Measurements from ENCODE around the gene MEMO1.

The MEMO1 gene

GRCh38 chr2:31944828-31945571 is 65.8 kb downstream of the MEMO1 start:
- Histone ChIP-seq H3K27me3 (replicated peaks; ENCODE audit: control insufficient read depth, insufficient read depth, low read length, poor library complexity, severe bottlenecking) (no peaks in the 10 kb centered on the region), H3K36me3 (ENCODE audit: control insufficient read depth, insufficient read depth, low read length) (peaks cover 5% of the 10 kb centered on the region), H3K9me3 (ENCODE audit: control insufficient read depth, low read length) (no peaks in the 10 kb centered on the region), H3K4me1 (ENCODE audit: control insufficient read depth, insufficient read depth, low read length, poor library complexity, severe bottlenecking) (no peaks in the 10 kb centered on the region), H3K4me3 (ENCODE audit: insufficient read depth, low read depth, low read length, poor library complexity, severe bottlenecking) (no peak overlapping the region), H3K27ac (ENCODE audit: insufficient read depth, low read length, poor library complexity, severe bottlenecking) (no peak overlapping the region)
- DNase-seq: no peak

- Histone ChIP-seq H3K4me3 (ENCODE audit: insufficient read depth, low read depth, low read length, poor library complexity, severe bottlenecking) (no peak overlapping the region), H3K4me1 (ENCODE audit: control insufficient read depth, insufficient read depth, low read length, poor library complexity, severe bottlenecking) (no peaks in the 10 kb centered on the region), H3K9me3 (ENCODE audit: control insufficient read depth, low read length) (no peaks in the 10 kb centered on the region), H3K27ac (ENCODE audit: insufficient read depth, low read length, poor library complexity, severe bottlenecking) (no peak overlapping the region), H3K36me3 (ENCODE audit: control insufficient read depth, insufficient read depth, low read length) (peaks cover 5% of the 10 kb centered on the region), H3K27me3 (replicated peaks; ENCODE audit: control insufficient read depth, insufficient read depth, low read length, poor library complexity, severe bottlenecking) (no peaks in the 10 kb centered on the region)
- DNase-seq: no peak
Observed at GRCh38 chr2:31943636-31944225, 67.1 kb downstream of the MEMO1 start.

GRCh38 chr2:31940920-31941319 is 69.9 kb downstream of the MEMO1 start:
- Histone ChIP-seq H3K27ac (ENCODE audit: insufficient read depth, low read length, poor library complexity, severe bottlenecking) (no peak overlapping the region), H3K4me3 (ENCODE audit: insufficient read depth, low read depth, low read length, poor library complexity, severe bottlenecking) (no peak overlapping the region), H3K4me1 (ENCODE audit: control insufficient read depth, insufficient read depth, low read length, poor library complexity, severe bottlenecking) (no peaks in the 10 kb centered on the region), H3K27me3 (replicated peaks; ENCODE audit: control insufficient read depth, insufficient read depth, low read length, poor library complexity, severe bottlenecking) (no peaks in the 10 kb centered on the region), H3K36me3 (ENCODE audit: control insufficient read depth, insufficient read depth, low read length) (peaks cover 5% of the 10 kb centered on the region), H3K9me3 (ENCODE audit: control insufficient read depth, low read length) (no peaks in the 10 kb centered on the region)
- no peak for DNase-seq

- no peak for DNase-seq
- Histone ChIP-seq H3K27me3 (replicated peaks; ENCODE audit: control insufficient read depth, insufficient read depth, low read length, poor library complexity, severe bottlenecking) (no peaks in the 10 kb centered on the region), H3K4me3 (ENCODE audit: insufficient read depth, low read depth, low read length, poor library complexity, severe bottlenecking) (no peak overlapping the region), H3K4me1 (ENCODE audit: control insufficient read depth, insufficient read depth, low read length, poor library complexity, severe bottlenecking) (peaks cover 6% of the 10 kb centered on the region), H3K27ac (ENCODE audit: insufficient read depth, low read length, poor library complexity, severe bottlenecking) (no peak overlapping the region), H3K9me3 (ENCODE audit: control insufficient read depth, low read length) (no peaks in the 10 kb centered on the region), H3K36me3 (ENCODE audit: control insufficient read depth, insufficient read depth, low read length) (peaks cover 5% of the 10 kb centered on the region)
Observed at GRCh38 chr2:31937741-31938140, 73.1 kb downstream of the MEMO1 start.

- Histone ChIP-seq H3K9me3 (ENCODE audit: control insufficient read depth, low read length) (no peaks in the 10 kb centered on the region), H3K4me3 (ENCODE audit: insufficient read depth, low read depth, low read length, poor library complexity, severe bottlenecking) (no peak overlapping the region), H3K4me1 (ENCODE audit: control insufficient read depth, insufficient read depth, low read length, poor library complexity, severe bottlenecking) (peaks cover 6% of the 10 kb centered on the region), H3K27ac (ENCODE audit: insufficient read depth, low read length, poor library complexity, severe bottlenecking) (no peak overlapping the region), H3K27me3 (replicated peaks; ENCODE audit: control insufficient read depth, insufficient read depth, low read length, poor library complexity, severe bottlenecking) (no peaks in the 10 kb centered on the region), H3K36me3 (ENCODE audit: control insufficient read depth, insufficient read depth, low read length) (peaks cover 4% of the 10 kb centered on the region)
- DNase-seq: no peak
Observed at GRCh38 chr2:31935370-31935769, 75.4 kb downstream of the MEMO1 start.

GRCh38 chr2:31933066-31933465 is 77.7 kb downstream of the MEMO1 start:
- Histone ChIP-seq H3K9me3 (ENCODE audit: control insufficient read depth, low read length) (no peaks in the 10 kb centered on the region), H3K27me3 (replicated peaks; ENCODE audit: control insufficient read depth, insufficient read depth, low read length, poor library complexity, severe bottlenecking) (no peaks in the 10 kb centered on the region), H3K36me3 (ENCODE audit: control insufficient read depth, insufficient read depth, low read length) (peaks cover 5% of the 10 kb centered on the region), H3K4me1 (ENCODE audit: control insufficient read depth, insufficient read depth, low read length, poor library complexity, severe bottlenecking) (peaks cover 6% of the 10 kb centered on the region), H3K4me3 (ENCODE audit: insufficient read depth, low read depth, low read length, poor library complexity, severe bottlenecking) (no peak overlapping the region), H3K27ac (ENCODE audit: insufficient read depth, low read length, poor library complexity, severe bottlenecking) (no peak overlapping the region)
- DNase-seq: no peak

GRCh38 chr2:31932589-31932988 is 78.2 kb downstream of the MEMO1 start:
- Histone ChIP-seq H3K27ac (ENCODE audit: insufficient read depth, low read length, poor library complexity, severe bottlenecking) (no peak overlapping the region), H3K27me3 (replicated peaks; ENCODE audit: control insufficient read depth, insufficient read depth, low read length, poor library complexity, severe bottlenecking) (no peaks in the 10 kb centered on the region), H3K9me3 (ENCODE audit: control insufficient read depth, low read length) (no peaks in the 10 kb centered on the region), H3K4me3 (ENCODE audit: insufficient read depth, low read depth, low read length, poor library complexity, severe bottlenecking) (no peak overlapping the region), H3K36me3 (ENCODE audit: control insufficient read depth, insufficient read depth, low read length) (peaks cover 8% of the 10 kb centered on the region), H3K4me1 (ENCODE audit: control insufficient read depth, insufficient read depth, low read length, poor library complexity, severe bottlenecking) (peaks cover 6% of the 10 kb centered on the region)
- no peak for DNase-seq

- Histone ChIP-seq H3K4me3 (ENCODE audit: insufficient read depth, low read depth, low read length, poor library complexity, severe bottlenecking) (no peak overlapping the region), H3K27ac (ENCODE audit: insufficient read depth, low read length, poor library complexity, severe bottlenecking) (no peak overlapping the region), H3K4me1 (ENCODE audit: control insufficient read depth, insufficient read depth, low read length, poor library complexity, severe bottlenecking) (peaks cover 6% of the 10 kb centered on the region), H3K9me3 (ENCODE audit: control insufficient read depth, low read length) (no peaks in the 10 kb centered on the region), H3K27me3 (replicated peaks; ENCODE audit: control insufficient read depth, insufficient read depth, low read length, poor library complexity, severe bottlenecking) (no peaks in the 10 kb centered on the region), H3K36me3 (ENCODE audit: control insufficient read depth, insufficient read depth, low read length) (peaks cover 8% of the 10 kb centered on the region)
- no peak for DNase-seq
Observed at GRCh38 chr2:31931916-31932315, 78.9 kb downstream of the MEMO1 start.

GRCh38 chr2:31925517-31925916 is 85.3 kb downstream of the MEMO1 start:
- Histone ChIP-seq H3K9me3 (ENCODE audit: control insufficient read depth, low read length) (no peaks in the 10 kb centered on the region), H3K36me3 (ENCODE audit: control insufficient read depth, insufficient read depth, low read length) (peaks cover 9% of the 10 kb centered on the region), H3K27ac (ENCODE audit: insufficient read depth, low read length, poor library complexity, severe bottlenecking) (no peak overlapping the region), H3K4me1 (ENCODE audit: control insufficient read depth, insufficient read depth, low read length, poor library complexity, severe bottlenecking) (no peaks in the 10 kb centered on the region), H3K27me3 (replicated peaks; ENCODE audit: control insufficient read depth, insufficient read depth, low read length, poor library complexity, severe bottlenecking) (no peaks in the 10 kb centered on the region), H3K4me3 (ENCODE audit: insufficient read depth, low read depth, low read length, poor library complexity, severe bottlenecking) (no peak overlapping the region)
- DNase-seq: no peak

GRCh38 chr2:31923662-31924061 is 87.1 kb downstream of the MEMO1 start:
- Histone ChIP-seq H3K4me3 (ENCODE audit: insufficient read depth, low read depth, low read length, poor library complexity, severe bottlenecking) (no peak overlapping the region), H3K27me3 (replicated peaks; ENCODE audit: control insufficient read depth, insufficient read depth, low read length, poor library complexity, severe bottlenecking) (no peaks in the 10 kb centered on the region), H3K27ac (ENCODE audit: insufficient read depth, low read length, poor library complexity, severe bottlenecking) (no peak overlapping the region)

More at GRCh38 chr2:31923662-31924061, 87.1 kb downstream of the MEMO1 start:
- no peak for DNase-seq
- peaks cover 9% of the 10 kb centered on the region for H3K36me3 ChIP-seq (ENCODE audit: control insufficient read depth, insufficient read depth, low read length)
- H3K9me3 ChIP-seq (ENCODE audit: control insufficient read depth, low read length): no peaks in the 10 kb centered on the region
- no peaks in the 10 kb centered on the region for H3K4me1 ChIP-seq (ENCODE audit: control insufficient read depth, insufficient read depth, low read length, poor library complexity, severe bottlenecking)
